RWPE2 (cell line): Measurements from ENCODE around the gene PPP1R2.
A peak's percentile ranks its signal among the peaks of the same experiment; 100 is the strongest.

Source experiments
- ATAC-seq: fragments of 200-7000 bp; cut with Tn5 transposase; 3 replicates; pipeline ENCODE4 v1.9.1; 2021; ENCODE audit warnings: low read depth
- DNase-seq: peaks from one replicate; pipeline ENCODE4 v3.0.0-alpha.2; 2020; ENCODE audit warnings: low spot score
- H3K27ac ChIP-seq: fragments of 450-650 bp; 2 replicates; pipeline ENCODE4 v1.5.1; 2017; ENCODE audit warnings: mild to moderate bottlenecking; ENCODE audit not compliant: poor library complexity, severe bottlenecking
- H3K27me3 ChIP-seq: fragments of 250-450 bp; sonication (Bioruptor Pico); 2 replicates; pipeline ENCODE4 v1.5.1; 2021; ENCODE audit warnings: mild to moderate bottlenecking, moderate library complexity; ENCODE audit not compliant: insufficient read depth, poor library complexity, severe bottlenecking
- H3K36me3 ChIP-seq: fragments of 250-450 bp; sonication (Bioruptor Pico); 2 replicates; pipeline ENCODE4 v1.5.1; 2020; ENCODE audit warnings: low read depth, mild to moderate bottlenecking, moderate library complexity
- H3K4me1 ChIP-seq: fragments of 250-450 bp; sonication (Bioruptor Pico); 2 replicates; pipeline ENCODE4 v1.5.1; 2021; ENCODE audit warnings: mild to moderate bottlenecking, moderate library complexity; ENCODE audit not compliant: insufficient read depth, poor library complexity, severe bottlenecking
- H3K4me3 ChIP-seq: fragments of 250-450 bp; sonication (Bioruptor Pico); 2 replicates; pipeline ENCODE4 v1.5.1; 2021; ENCODE audit warnings: mild to moderate bottlenecking, moderate library complexity; ENCODE audit not compliant: severe bottlenecking
- H3K9me3 ChIP-seq: fragments of 250-450 bp; sonication (Bioruptor Pico); 2 replicates; pipeline ENCODE4 v1.5.1; 2021; ENCODE audit warnings: mild to moderate bottlenecking, moderate library complexity; ENCODE audit not compliant: severe bottlenecking
- TF ChIP-seq, protein P1 (sequence below): fragments of 450-650 bp; IDR thresholded peaks from one replicate; pipeline ENCODE4 v1.5.1; 2017; ENCODE audit warnings: mild to moderate bottlenecking, moderate library complexity; ENCODE audit not compliant: poor library complexity, severe bottlenecking

PPP1R2 gene

DNA sequence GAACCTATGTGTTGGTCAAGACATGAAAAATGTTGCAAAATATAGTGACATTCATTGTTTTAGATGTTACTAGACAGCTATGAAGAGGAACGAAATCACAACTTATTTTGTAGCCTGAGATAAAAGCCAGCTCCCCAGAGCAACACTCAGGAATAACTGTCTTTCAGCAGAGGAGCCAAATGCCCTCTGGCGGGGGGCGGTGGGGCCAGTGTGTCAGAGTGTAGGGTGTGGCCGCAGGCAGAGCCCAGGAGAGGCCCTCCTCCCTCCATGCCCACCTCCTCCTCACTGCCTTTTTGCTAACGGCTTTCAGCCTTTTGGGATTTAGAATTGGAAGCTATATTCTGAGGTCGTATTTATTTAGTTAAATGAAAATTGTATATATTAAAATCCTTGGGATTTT, 23.7 kb upstream of the PPP1R2 start:
- H3K27me3 ChIP-seq: no peaks in the 10 kb centered on the region
- H3K36me3 ChIP-seq: no peaks in the 10 kb centered on the region
- H3K4me3 ChIP-seq: no peak overlapping the region
- DNase-seq (no peak), ATAC-seq (peak; percentile 89)
- H3K9me3 ChIP-seq: no peaks in the 10 kb centered on the region
- TF ChIP-seq, protein P1, sequence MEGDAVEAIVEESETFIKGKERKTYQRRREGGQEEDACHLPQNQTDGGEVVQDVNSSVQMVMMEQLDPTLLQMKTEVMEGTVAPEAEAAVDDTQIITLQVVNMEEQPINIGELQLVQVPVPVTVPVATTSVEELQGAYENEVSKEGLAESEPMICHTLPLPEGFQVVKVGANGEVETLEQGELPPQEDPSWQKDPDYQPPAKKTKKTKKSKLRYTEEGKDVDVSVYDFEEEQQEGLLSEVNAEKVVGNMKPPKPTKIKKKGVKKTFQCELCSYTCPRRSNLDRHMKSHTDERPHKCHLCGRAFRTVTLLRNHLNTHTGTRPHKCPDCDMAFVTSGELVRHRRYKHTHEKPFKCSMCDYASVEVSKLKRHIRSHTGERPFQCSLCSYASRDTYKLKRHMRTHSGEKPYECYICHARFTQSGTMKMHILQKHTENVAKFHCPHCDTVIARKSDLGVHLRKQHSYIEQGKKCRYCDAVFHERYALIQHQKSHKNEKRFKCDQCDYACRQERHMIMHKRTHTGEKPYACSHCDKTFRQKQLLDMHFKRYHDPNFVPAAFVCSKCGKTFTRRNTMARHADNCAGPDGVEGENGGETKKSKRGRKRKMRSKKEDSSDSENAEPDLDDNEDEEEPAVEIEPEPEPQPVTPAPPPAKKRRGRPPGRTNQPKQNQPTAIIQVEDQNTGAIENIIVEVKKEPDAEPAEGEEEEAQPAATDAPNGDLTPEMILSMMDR: peak; percentile 13
- H3K4me1 ChIP-seq: peaks cover 5% of the 10 kb centered on the region
- no peak overlapping the region for H3K27ac ChIP-seq

DNA sequence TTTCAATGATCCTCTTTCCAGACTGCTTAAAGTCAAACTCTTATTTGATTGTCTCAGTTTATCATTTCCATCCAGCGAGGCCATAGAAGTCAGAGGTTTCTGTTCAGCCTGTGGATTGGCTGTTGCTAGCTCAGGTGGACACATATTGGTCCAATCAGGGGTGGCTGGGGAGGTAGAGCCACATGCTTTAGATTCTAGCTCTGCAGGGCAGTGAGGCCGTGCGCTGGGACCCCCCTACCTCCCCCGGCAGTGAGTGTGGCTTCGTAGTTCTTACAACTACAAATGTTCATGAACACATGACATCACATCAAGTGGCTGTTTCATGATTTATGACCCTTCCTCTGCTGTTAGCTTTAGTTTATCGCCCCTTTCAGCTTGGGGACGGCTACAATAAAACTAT, 22.6 kb upstream of the PPP1R2 start:
- no peaks in the 10 kb centered on the region for H3K36me3 ChIP-seq
- peaks cover 5% of the 10 kb centered on the region for H3K4me1 ChIP-seq
- TF ChIP-seq, protein P1: no peak
- no peak overlapping the region for H3K4me3 ChIP-seq
- no peaks in the 10 kb centered on the region for H3K27me3 ChIP-seq
- DNase-seq: no peak
- no peak for ATAC-seq
- H3K9me3 ChIP-seq: no peaks in the 10 kb centered on the region
- no peak overlapping the region for H3K27ac ChIP-seq

DNA sequence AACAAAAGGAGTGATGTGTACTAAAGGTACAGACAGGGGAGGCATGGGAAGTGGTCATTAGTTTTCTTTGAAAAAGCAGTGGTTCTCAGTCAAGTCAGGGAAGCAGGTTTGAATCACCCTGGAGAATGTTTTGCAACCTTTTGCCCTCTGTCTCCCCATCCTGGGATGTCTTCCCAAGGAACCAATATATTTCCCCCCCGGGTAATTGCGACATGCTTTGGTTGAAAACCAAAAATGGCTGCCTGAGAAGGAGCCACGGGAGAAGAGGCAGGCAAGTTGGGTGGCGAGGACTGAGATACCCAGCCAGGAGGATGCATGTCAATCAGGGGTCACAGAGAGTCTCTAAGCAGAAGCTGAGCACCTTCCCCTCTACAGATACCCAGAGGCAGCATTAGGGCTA, 20.2 kb upstream of the PPP1R2 start:
- H3K36me3 ChIP-seq: no peaks in the 10 kb centered on the region
- no peak for ATAC-seq
- TF ChIP-seq, protein P1: no peak
- peaks cover 5% of the 10 kb centered on the region for H3K4me1 ChIP-seq
- DNase-seq: no peak
- H3K4me3 ChIP-seq: no peak overlapping the region
- H3K9me3 ChIP-seq: no peaks in the 10 kb centered on the region
- no peak overlapping the region for H3K27ac ChIP-seq
- no peaks in the 10 kb centered on the region for H3K27me3 ChIP-seq

DNA sequence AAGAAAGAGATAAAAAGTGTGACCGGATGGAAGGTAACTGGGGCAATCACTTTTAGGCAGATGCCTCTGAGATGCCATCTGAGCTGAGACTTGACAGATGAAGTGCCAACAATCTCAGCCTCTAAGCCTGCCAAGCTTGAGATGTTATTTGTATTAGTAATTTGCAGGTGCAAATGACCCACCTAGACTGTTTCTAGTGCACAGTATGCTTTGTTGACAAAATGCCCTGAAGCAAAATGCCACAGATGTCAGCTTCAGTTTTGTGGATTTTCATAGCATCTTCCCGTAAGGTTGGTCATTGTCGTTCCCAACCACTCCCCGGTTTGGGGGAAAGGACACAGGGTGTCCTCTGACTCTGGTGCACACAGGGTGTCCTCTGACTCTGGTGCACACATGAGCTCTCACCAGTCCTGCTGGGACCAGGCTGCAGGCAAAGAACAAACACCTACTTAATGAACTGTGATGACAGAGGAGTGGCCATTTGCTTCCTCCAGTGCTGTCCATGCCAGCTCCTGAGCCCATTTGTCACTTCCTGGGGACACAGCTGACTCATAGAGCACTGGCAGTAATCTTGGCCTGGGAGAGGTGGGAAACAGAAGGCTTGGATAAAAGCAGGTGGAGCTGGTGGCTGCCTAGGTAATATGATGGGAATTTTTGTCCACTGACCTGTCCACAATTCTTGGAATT, 16.7 kb upstream of the PPP1R2 start:
- H3K4me1 ChIP-seq: no peaks in the 10 kb centered on the region
- H3K9me3 ChIP-seq: no peaks in the 10 kb centered on the region
- H3K27me3 ChIP-seq: no peaks in the 10 kb centered on the region
- H3K4me3 ChIP-seq: no peak overlapping the region
- no peak for DNase-seq
- ATAC-seq: no peak; the same call in 2 of the 3 replicates
- H3K27ac ChIP-seq: no peak overlapping the region
- TF ChIP-seq, protein P1: no peak
- no peaks in the 10 kb centered on the region for H3K36me3 ChIP-seq

DNA sequence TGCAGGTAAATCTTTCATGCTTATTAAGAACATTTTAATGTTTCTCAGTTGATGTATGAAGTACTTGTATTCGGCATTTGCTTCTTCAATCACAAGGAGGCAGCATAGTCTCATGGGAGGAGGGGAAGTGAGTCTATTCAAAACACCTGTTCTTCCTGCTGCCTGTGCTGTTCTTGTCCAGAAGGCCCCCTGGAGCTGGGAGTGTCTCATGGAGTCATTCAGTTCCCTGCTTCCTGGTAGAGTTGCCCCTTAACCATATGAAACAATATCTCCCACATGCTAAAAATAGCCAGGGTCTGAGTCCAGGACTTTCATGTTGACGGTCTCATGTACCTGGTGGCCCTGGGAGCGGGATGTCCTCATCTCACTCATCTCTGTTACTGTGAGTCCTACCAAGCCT, 15.5 kb upstream of the PPP1R2 start:
- ATAC-seq (0 out of 3 replicates have a peak, but pooled peaks have one; percentile 27), DNase-seq (no peak)
- no peak overlapping the region for H3K27ac ChIP-seq
- no peak overlapping the region for H3K4me3 ChIP-seq
- H3K9me3 ChIP-seq: no peaks in the 10 kb centered on the region
- no peaks in the 10 kb centered on the region for H3K27me3 ChIP-seq
- TF ChIP-seq, protein P1: peak; percentile 51
- H3K36me3 ChIP-seq: no peaks in the 10 kb centered on the region
- H3K4me1 ChIP-seq: no peaks in the 10 kb centered on the region
